IMR-90 (cell line): ENCODE results near the gene SLC5A2. TPM values are rescaled to one million over a fixed set of nuclear protein-coding genes. Genes with fewer than 3 reads are reported as not detected.

Source experiments
- ATAC-seq: fragments of 200-7000 bp; cut with Tn5 transposase; 2 replicates; pipeline ENCODE4 v1.9.1; 2020; ENCODE audit warnings: low read depth, mild to moderate bottlenecking, moderate library complexity
- BruUV-seq: library from RNA; stranded (reverse); fragments of 400-500 nt; replicated peaks from 2 replicates; lab custom pipeline; 2021; lab: Mats Ljungman, UMichigan
- CTCF ChIA-PET: fragments of 300-600 bp; formaldehyde crosslinking; extraction: SDS; loops from one replicate; lab custom pipeline; 2021; ENCODE audit warnings: antibody characterized with exemption; lab: Yijun Ruan, JAX
- POLR2A ChIA-PET: fragments of 300-600 bp; sonication (Branson Sonifier 250); formaldehyde crosslinking; loops from one replicate; lab custom pipeline; 2022; ENCODE audit warnings: antibody characterized with exemption; ENCODE audit not compliant: unreplicated experiment; lab: Charles Lee
- DNase-seq: peaks from one replicate; pipeline ENCODE4 v3.0.0; 2013
- H2AFZ ChIP-seq: replicated peaks from 2 replicates; pipeline ENCODE3; 2013; ENCODE audit warnings: low read length, mild to moderate bottlenecking; ENCODE audit not compliant: poor library complexity
- H2AK5ac ChIP-seq: 2 replicates; pipeline ENCODE4 v1.6.1; 2013; ENCODE audit warnings: low read depth, low read length, inconsistent platforms
- H2AK9ac ChIP-seq: replicated peaks from 2 replicates; pipeline ENCODE3; 2013; ENCODE audit warnings: mild to moderate bottlenecking, low read depth, low read length, moderate library complexity; ENCODE audit not compliant: poor library complexity
- H2BK120ac ChIP-seq: 2 replicates; pipeline ENCODE4 v1.6.1; 2013; ENCODE audit warnings: low read depth, low read length, inconsistent platforms
- H2BK15ac ChIP-seq: 3 replicates; pipeline ENCODE4 v1.6.1; 2013; ENCODE audit warnings: low read depth, low read length, inconsistent platforms
- H2BK20ac ChIP-seq: 2 replicates; pipeline ENCODE4 v1.6.1; 2013; ENCODE audit warnings: low read depth, mild to moderate bottlenecking, inconsistent platforms, low read length, moderate library complexity
- H2BK5ac ChIP-seq: 2 replicates; pipeline ENCODE4 v1.6.1; 2013; ENCODE audit warnings: mild to moderate bottlenecking, low read depth, low read length, inconsistent platforms; ENCODE audit not compliant: poor library complexity, severe bottlenecking
- H3K14ac ChIP-seq: replicated peaks from 2 replicates; pipeline ENCODE4 v1.6.1; 2013; ENCODE audit warnings: low read depth, low read length, inconsistent platforms
- H3K18ac ChIP-seq: 2 replicates; pipeline ENCODE4 v1.6.1; 2013; ENCODE audit warnings: low read depth, low read length, control low read depth
- H3K23ac ChIP-seq: 2 replicates; pipeline ENCODE4 v1.6.1; 2013; ENCODE audit warnings: low read depth, low read length, inconsistent platforms
- H3K27ac ChIP-seq: 2 replicates; pipeline ENCODE4 v1.5.1; 2013; ENCODE audit warnings: mild to moderate bottlenecking, control low read depth, low read length; ENCODE audit not compliant: insufficient read depth
- H3K27me3 ChIP-seq: 2 replicates; pipeline ENCODE4 v1.6.1; 2013; ENCODE audit warnings: low read length; ENCODE audit not compliant: control insufficient read depth, insufficient read depth
- H3K36me3 ChIP-seq: 2 replicates; pipeline ENCODE4 v1.6.1; 2013; ENCODE audit warnings: low read length, mixed read lengths; ENCODE audit not compliant: control insufficient read depth, insufficient read depth
- H3K4ac ChIP-seq: 2 replicates; pipeline ENCODE4 v1.6.1; 2013; ENCODE audit warnings: low read depth, low read length, inconsistent platforms
- H3K4me1 ChIP-seq: 2 replicates; pipeline ENCODE4 v1.6.1; 2013; ENCODE audit warnings: low read length, mixed read lengths; ENCODE audit not compliant: control insufficient read depth, insufficient read depth
- H3K4me2 ChIP-seq: 2 replicates; pipeline ENCODE4 v1.6.1; 2013; ENCODE audit warnings: low read depth, mild to moderate bottlenecking, control low read depth, low read length, moderate library complexity
- H3K4me3 ChIP-seq: 2 replicates; pipeline ENCODE4 v1.5.1; 2013; ENCODE audit warnings: low read depth, mild to moderate bottlenecking, control low read depth, low read length, moderate library complexity; ENCODE audit not compliant: insufficient read depth
- H3K56ac ChIP-seq: 2 replicates; pipeline ENCODE4 v1.6.1; 2013; ENCODE audit warnings: low read length, inconsistent platforms; ENCODE audit not compliant: insufficient read depth; ENCODE audit errors: extremely low read depth
- H3K79me1 ChIP-seq, 2 experiments: 2 replicates each; pipeline ENCODE4 v1.6.1; 2013; ENCODE audit warnings: low read length in 2 of 2, inconsistent platforms in 1 of 2, low read depth in 1 of 2
- H3K9ac ChIP-seq: 2 replicates; pipeline ENCODE4 v1.6.1; 2013; ENCODE audit warnings: low read depth, low read length, control low read depth
- H3K9me1 ChIP-seq: 2 replicates; pipeline ENCODE4 v1.6.1; 2013; ENCODE audit warnings: low read length, inconsistent platforms; ENCODE audit not compliant: insufficient read depth
- H3K9me3 ChIP-seq: 2 replicates; pipeline ENCODE4 v1.6.1; 2013; ENCODE audit warnings: low read length; ENCODE audit not compliant: control insufficient read depth, insufficient read depth
- H4K20me1 ChIP-seq: 2 replicates; pipeline ENCODE4 v1.6.1; 2013; ENCODE audit warnings: low read length, inconsistent platforms; ENCODE audit not compliant: insufficient read depth
- H4K5ac ChIP-seq: 2 replicates; pipeline ENCODE4 v1.6.1; 2013; ENCODE audit warnings: mild to moderate bottlenecking, low read depth, low read length, control low read depth
- H4K8ac ChIP-seq, 2 experiments: 2 replicates each; pipeline ENCODE4 v1.6.1; 2013; ENCODE audit warnings: low read depth in 2 of 2, low read length in 2 of 2, control low read depth in 1 of 2, inconsistent platforms in 1 of 2
- H4K91ac ChIP-seq: 2 replicates; pipeline ENCODE4 v1.6.1; 2013; ENCODE audit warnings: low read depth, low read length, inconsistent platforms; ENCODE audit not compliant: insufficient read depth
- BHLHE40 ChIP-seq: fragments of 150-350 bp; IDR thresholded peaks from 2 replicates; pipeline ENCODE4 v1.6.1; 2016; ENCODE audit warnings: mild to moderate bottlenecking, low read depth, low read length
- FOS ChIP-seq: fragments of 150-350 bp; IDR thresholded peaks from 2 replicates; pipeline ENCODE4 v1.6.1; 2016; ENCODE audit warnings: low read depth, low read length
- SMC3 ChIP-seq: fragments of 150-350 bp; IDR thresholded peaks from 2 replicates; pipeline ENCODE4 v1.6.1; 2016; ENCODE audit warnings: low read depth, mild to moderate bottlenecking, antibody characterized with exemption, low read length, moderate library complexity
- USF2 ChIP-seq: fragments of 150-350 bp; IDR thresholded peaks from 2 replicates; pipeline ENCODE4 v1.6.1; 2017; ENCODE audit warnings: mild to moderate bottlenecking, antibody characterized with exemption, low read length, low read depth
- WGBS, 2 experiments: methylation state at CpG; one replicate each; pipeline versions ENCODE4 v1.1.5 to v1.1.7; 2013; ENCODE audit warnings: missing lambda C conversion rate in 2 of 2; ENCODE audit not compliant: insufficient read length in 1 of 2; ENCODE audit errors: extremely low coverage in 2 of 2; 5-methylcytosine and 5-hydroxymethylcytosine counted together
- dilution Hi-C: fragments of 300-500 bp; cut with HindIII; formaldehyde crosslinking; loops from one replicate; pipeline ENCODE4 v1.14.3; 2018; ENCODE audit warnings: low sequenced_read_pairs; ENCODE audit not compliant: unreplicated experiment
- in situ Hi-C: fragments of 300-500 bp; cut with MboI; formaldehyde crosslinking; loops from 3 replicates; pipeline ENCODE4 v1.14.3; 2019; ENCODE audit warnings: low sequenced_read_pairs, inconsistent platforms, mixed read lengths
- intact Hi-C: fragments of 100-400 bp; cut with micrococcal nuclease; formaldehyde crosslinking; loops from 2 replicates; pipeline ENCODE4 v1.10.0; 2022
- polyA plus RNA-seq, 3 experiments: library from polyadenylated mRNA; depleted of rRNA; stranded (reverse); fragments of >200 nt; gene quantifications; 2 replicates each; pipeline ENCODE4 v1.2.3, GENCODE V29; 2012; ENCODE audit warnings: low replicate concordance in 1 of 3
- total RNA-seq: library from RNA; depleted of rRNA; stranded (reverse); fragments of >200 nt; gene quantifications from 2 replicates; pipeline ENCODE4 v1.2.3, GENCODE V29; 2012
- TF ChIP-seq, protein P1 (sequence below): conservative IDR thresholded peaks from 2 replicates; pipeline ENCODE4 v1.5.1; 2012; ENCODE audit warnings: mild to moderate bottlenecking, low read depth, low read length, improper control_type of control experiment

Gene SLC5A2
- total and polyA plus RNA-seq, 2 of the 4 experiments (the other 2 are of a cell fraction), result not detected

DNA sequence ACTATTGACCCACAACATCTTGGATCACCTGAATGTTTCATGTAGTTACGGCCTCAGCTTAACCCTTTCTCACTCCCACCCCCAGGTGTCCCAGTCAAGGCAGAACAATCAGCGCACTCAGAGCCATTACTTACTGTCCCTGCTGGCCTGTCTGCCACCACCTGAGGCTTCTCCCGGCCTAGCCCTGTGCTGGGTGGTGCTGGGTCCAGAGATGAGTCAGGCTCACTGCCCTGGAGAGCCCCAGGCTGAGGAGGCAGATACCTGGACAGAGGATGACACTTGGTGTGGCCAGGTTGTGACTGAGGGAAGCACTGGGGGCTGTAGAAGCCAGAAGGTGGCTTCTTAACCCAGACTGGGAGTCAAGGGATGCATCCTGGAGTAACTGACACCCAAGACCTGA, 4.0 kb upstream of the SLC5A2 start:
- Histone ChIP-seq H4K8ac (no peak overlapping the region), H3K56ac (no peak overlapping the region), H3K14ac (no peak overlapping the region), H2BK20ac (no peak overlapping the region), H3K9me3 (no peaks in the 10 kb centered on the region), H3K36me3 (peaks cover 46% of the 10 kb centered on the region), H2BK120ac (no peak overlapping the region), H2AK9ac (peak overlapping the region; percentile 45), H2BK15ac (no peak overlapping the region), H2BK5ac (no peak overlapping the region), H4K20me1 (peaks cover 52% of the 10 kb centered on the region), H3K27me3 (no peaks in the 10 kb centered on the region), H3K9me1 (peaks cover 11% of the 10 kb centered on the region), H3K4me3 (no peak overlapping the region), H2AK5ac (no peak overlapping the region), H3K27ac (no peak overlapping the region), H3K4ac (no peak overlapping the region), H3K23ac (no peak overlapping the region), H2AFZ (peak overlapping the region; percentile 37), H3K18ac (no peak overlapping the region), H3K79me1 (peaks cover 9 to 39% of the 10 kb centered on the region in 2 experiments; a peak in 3 of 4 replicates), H3K4me2 (no peak overlapping the region), H3K4me1 (0 out of 2 replicates have a peak, but pooled peaks cover under 1% of the 10 kb centered on the region), H4K91ac (no peak overlapping the region), H4K5ac (no peak overlapping the region), H3K9ac (no peak overlapping the region)
- dilution Hi-C loops, result no loop called here
- DNase-seq (no peak), ATAC-seq (peak; percentile 3; the same call in 1 of the 2 replicates)
- in situ Hi-C loops, result no loop called here
- WGBS, 2 experiments, result 100% methylated on average over 1 of the region's 3 CpGs; no CpG with 5 or more reads in 1 of the 2 experiments
- TF ChIP-seq USF2 (no peak), FOS (no peak), BHLHE40 (no peak), SMC3 (no peak)
- TF ChIP-seq, protein P1, sequence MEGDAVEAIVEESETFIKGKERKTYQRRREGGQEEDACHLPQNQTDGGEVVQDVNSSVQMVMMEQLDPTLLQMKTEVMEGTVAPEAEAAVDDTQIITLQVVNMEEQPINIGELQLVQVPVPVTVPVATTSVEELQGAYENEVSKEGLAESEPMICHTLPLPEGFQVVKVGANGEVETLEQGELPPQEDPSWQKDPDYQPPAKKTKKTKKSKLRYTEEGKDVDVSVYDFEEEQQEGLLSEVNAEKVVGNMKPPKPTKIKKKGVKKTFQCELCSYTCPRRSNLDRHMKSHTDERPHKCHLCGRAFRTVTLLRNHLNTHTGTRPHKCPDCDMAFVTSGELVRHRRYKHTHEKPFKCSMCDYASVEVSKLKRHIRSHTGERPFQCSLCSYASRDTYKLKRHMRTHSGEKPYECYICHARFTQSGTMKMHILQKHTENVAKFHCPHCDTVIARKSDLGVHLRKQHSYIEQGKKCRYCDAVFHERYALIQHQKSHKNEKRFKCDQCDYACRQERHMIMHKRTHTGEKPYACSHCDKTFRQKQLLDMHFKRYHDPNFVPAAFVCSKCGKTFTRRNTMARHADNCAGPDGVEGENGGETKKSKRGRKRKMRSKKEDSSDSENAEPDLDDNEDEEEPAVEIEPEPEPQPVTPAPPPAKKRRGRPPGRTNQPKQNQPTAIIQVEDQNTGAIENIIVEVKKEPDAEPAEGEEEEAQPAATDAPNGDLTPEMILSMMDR, result no peak
- ChIA-PET CTCF (no interaction called here), POLR2A (interaction anchor here (1.0 kb wide), 1 partner anchor 11 kb away, joined by 3 read pairs; no protein-coding TSS in a partner anchor)
- intact Hi-C loops, result no loop called here
- BruUV-seq, result no TSS peak
